ENCODE data around the gene MB21D2.

DNA sequence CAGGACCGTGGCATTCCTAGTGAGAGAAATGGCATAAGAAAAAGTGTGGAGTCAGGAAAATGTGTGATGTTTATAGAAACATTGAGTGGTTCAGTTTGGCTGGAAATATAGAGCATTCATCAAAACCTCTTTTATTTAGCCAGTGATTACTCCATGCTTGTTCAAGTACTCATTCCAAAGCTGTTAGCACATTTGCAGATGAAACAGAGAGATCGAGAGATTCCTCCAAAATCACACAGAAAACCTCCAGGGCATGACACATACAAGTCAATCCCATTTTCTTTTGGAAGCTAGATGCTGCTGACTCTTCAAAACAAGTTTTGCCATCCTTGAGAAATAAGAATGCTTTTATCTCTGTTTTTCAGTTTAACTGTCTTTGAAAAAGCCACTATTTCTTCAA is 11.5 kb upstream of the MB21D2 start:
- no peak for TF ChIP-seq RAD21 (IDR thresholded peaks at IDR 0.05 in 1 of 2, conservative IDR thresholded peaks at IDR 0.05 in 1 of 2; ENCODE audit: low read depth in 2 of 2, low read length in 2 of 2)
- no peak for TF ChIP-seq TEAD4 (IDR thresholded peaks at IDR 0.05; ENCODE audit: low read depth, low read length)
- TF ChIP-seq CTCF (IDR thresholded peaks at IDR 0.05; ENCODE audit: control extremely low read depth in 1 of 3, insufficient read depth in 1 of 3, low read depth in 1 of 3, low read length in 3 of 3) = no peak
- TF ChIP-seq RFX5 (IDR thresholded peaks at IDR 0.05; ENCODE audit: borderline replicate concordance, low read depth, low read length) = no peak
- no peak for TF ChIP-seq SIN3A (conservative IDR thresholded peaks at IDR 0.05 in 1 of 2, IDR thresholded peaks at IDR 0.05 in 1 of 2; ENCODE audit: low read depth in 1 of 2, low read length in 2 of 2)

Measured in H1 (cell line).